CD14-positive monocyte (primary cell): Measurements from ENCODE around the gene RNF222. TPM values are rescaled to one million over a fixed set of nuclear protein-coding genes. Genes with fewer than 3 reads are reported as not detected.

Source experiments
- DNase-seq, 3 donors: peaks; one replicate each; pipeline ENCODE4 v3.0.0-alpha.2; 2011 to 2022
- H2AFZ ChIP-seq: 2 replicates; pipeline ENCODE4 v1.6.0; 2012; ENCODE audit warnings: mild to moderate bottlenecking, low read depth, low read length, inconsistent platforms; ENCODE audit not compliant: insufficient read depth, poor library complexity, severe bottlenecking
- H3K27ac ChIP-seq, 2 donors: 1 replicate in 1 of 2; 2 replicates in 1 of 2; pipeline ENCODE4 v1.5.1; 2012 to 2013; ENCODE audit warnings: low read length in 2 of 2, control low read depth in 1 of 2, inconsistent platforms in 1 of 2, low read depth in 1 of 2, mild to moderate bottlenecking in 1 of 2
- H3K27me3 ChIP-seq, 2 donors: one replicate each; pipeline versions ENCODE4 v1.6.0 to v1.6.1; 2011 to 2013; ENCODE audit warnings: low read length in 2 of 2; ENCODE audit not compliant: control insufficient read depth in 2 of 2, insufficient read depth in 2 of 2
- H3K36me3 ChIP-seq, 2 donors: replicated peaks in 1 of 2; 1 replicate in 1 of 2; 2 replicates in 1 of 2; pipeline versions ENCODE4 v1.5.1 to v1.6.1; 2012 to 2013; ENCODE audit warnings: low read length in 2 of 2, control low read depth in 1 of 2, inconsistent platforms in 1 of 2, mild to moderate bottlenecking in 1 of 2; ENCODE audit not compliant: insufficient read depth in 2 of 2, control insufficient read depth in 1 of 2
- H3K4me1 ChIP-seq, 2 donors: 1 replicate in 1 of 2; 2 replicates in 1 of 2; pipeline versions ENCODE4 v1.5.1 to v1.6.1; 2012 to 2013; ENCODE audit warnings: low read length in 2 of 2, control low read depth in 1 of 2, inconsistent platforms in 1 of 2, mild to moderate bottlenecking in 1 of 2, moderate library complexity in 1 of 2; ENCODE audit not compliant: insufficient read depth in 2 of 2, control insufficient read depth in 1 of 2
- H3K4me2 ChIP-seq: replicated peaks from 2 replicates; pipeline ENCODE3; 2012; ENCODE audit warnings: low read length, moderate library complexity, mild to moderate bottlenecking; ENCODE audit not compliant: poor library complexity, severe bottlenecking; ENCODE audit errors: extremely low read depth
- H3K4me3 ChIP-seq, 3 experiments: fragments of 200-600 bp in 1 of 3; sonication (generic) in 1 of 3; replicated peaks in 1 of 3; 1 replicate in 2 of 3; 2 replicates in 1 of 3; pipeline ENCODE4 v1.5.1; 2011 to 2013; ENCODE audit warnings: low read length in 3 of 3, mild to moderate bottlenecking in 3 of 3, control low read depth in 2 of 3, low read depth in 2 of 3, inconsistent platforms in 1 of 3, moderate library complexity in 1 of 3
- H3K79me2 ChIP-seq: 2 replicates; pipeline ENCODE4 v1.6.0; 2012; ENCODE audit warnings: mild to moderate bottlenecking, control low read depth, inconsistent platforms, low read length, moderate library complexity; ENCODE audit not compliant: insufficient read depth
- H3K9ac ChIP-seq: 2 replicates; pipeline ENCODE4 v1.6.0; 2017; ENCODE audit warnings: low read length, mild to moderate bottlenecking; ENCODE audit not compliant: insufficient read depth, poor library complexity, severe bottlenecking
- H3K9me3 ChIP-seq, 2 donors: replicated peaks in 1 of 2; 1 replicate in 1 of 2; 2 replicates in 1 of 2; pipeline versions ENCODE4 v1.5.1 to v1.6.1; 2012 to 2013; ENCODE audit warnings: low read length in 2 of 2, control low read depth in 1 of 2; ENCODE audit not compliant: control insufficient read depth in 1 of 2, insufficient read depth in 1 of 2
- H4K20me1 ChIP-seq: 2 replicates; pipeline ENCODE4 v1.6.0; 2012; ENCODE audit warnings: mild to moderate bottlenecking, low read length, control low read depth, moderate library complexity; ENCODE audit not compliant: insufficient read depth
- H3K27ac Mint-ChIP-seq, 7 donors: one replicate each; pipeline ENCODE4 v1.8.0; 2020; ENCODE audit warnings: mild to moderate bottlenecking in 7 of 7, mixed read lengths in 7 of 7, moderate library complexity in 6 of 7, inconsistent platforms in 2 of 7
- H3K27me3 Mint-ChIP-seq, 3 donors: one replicate each; pipeline ENCODE4 v1.8.0; 2021 to 2022; ENCODE audit warnings: low read depth in 3 of 3, mild to moderate bottlenecking in 3 of 3, mixed read lengths in 3 of 3, moderate library complexity in 3 of 3, inconsistent platforms in 1 of 3
- H3K36me3 Mint-ChIP-seq, 2 donors: one replicate each; pipeline ENCODE4 v1.8.0; 2020; ENCODE audit warnings: mixed read lengths in 2 of 2, inconsistent platforms in 1 of 2, mild to moderate bottlenecking in 1 of 2
- H3K4me1 Mint-ChIP-seq: one replicate; pipeline ENCODE4 v1.8.0; 2020; ENCODE audit warnings: mild to moderate bottlenecking, mixed read lengths
- H3K4me3 Mint-ChIP-seq, 2 donors: one replicate each; pipeline ENCODE4 v1.8.0; 2020; ENCODE audit warnings: mild to moderate bottlenecking in 2 of 2, mixed read lengths in 2 of 2, moderate library complexity in 1 of 2
- H3K9me3 Mint-ChIP-seq, 7 donors: one replicate each; pipeline ENCODE4 v1.8.0; 2020 to 2022; ENCODE audit warnings: mixed read lengths in 7 of 7, mild to moderate bottlenecking in 6 of 7, moderate library complexity in 6 of 7, inconsistent platforms in 2 of 7
- CTCF ChIP-seq: fragments of 200-600 bp; IDR thresholded peaks from one replicate; pipeline ENCODE4 v1.8.0; 2022; ENCODE audit warnings: antibody characterized with exemption, mild to moderate bottlenecking
- WGBS: methylation state at CpG from one replicate; pipeline ENCODE4 v1.1.5; 2013; ENCODE audit warnings: missing lambda C conversion rate; ENCODE audit not compliant: insufficient coverage; 5-methylcytosine and 5-hydroxymethylcytosine counted together
- intact Hi-C, 2 donors: fragments of 100-400 bp; cut with micrococcal nuclease; formaldehyde crosslinking; loops; one replicate each; pipeline versions ENCODE4 v1.15.0 to v1.15.1; 2023
- polyA plus RNA-seq, 3 donors: library from polyadenylated mRNA; depleted of rRNA in 1 of 3; unstranded in 2 of 3; stranded (reverse) in 1 of 3; fragments of 300-500 nt in 2 of 3; fragments of >200 nt in 1 of 3; fragmentation: Illumina TruSeq in 2 of 3; gene quantifications; 1 replicate in 2 of 3; 2 replicates in 1 of 3; pipeline ENCODE4 v1.2.3, GENCODE V29; 2012 to 2021

Gene RNF222
- polyA plus RNA-seq, 3 donors: not detected

GRCh38 chr17:8377422-8377821 is 20.2 kb downstream of the RNF222 start:
- peaks cover 31 to 40% of the 10 kb centered on the region in 2 donors for H3K4me1 ChIP-seq
- no peak overlapping the region for H3K4me2 ChIP-seq
- DNase-seq: no peak
- no peaks in the 10 kb centered on the region for H3K9me3 ChIP-seq
- no peak overlapping the region for H3K9ac ChIP-seq
- peak overlapping the region in 6 of 7 donors; percentile 19 to 91 (median 80) for H3K27ac Mint-ChIP-seq
- H3K27ac ChIP-seq: peak overlapping the region in 1 of 2 donors; percentile 78
- no peak overlapping the region for H3K4me3 ChIP-seq
- peaks cover 32% of the 10 kb centered on the region for H3K4me1 Mint-ChIP-seq
- H3K27me3 ChIP-seq: no peaks in the 10 kb centered on the region
- no peak for TF ChIP-seq CTCF
- no peak overlapping the region for H3K4me3 Mint-ChIP-seq
- H2AFZ ChIP-seq: no peak overlapping the region
- intact Hi-C loops: no loop called here
- WGBS: no CpG with 5 or more reads among the region's 4 CpGs
- H3K79me2 ChIP-seq: peaks cover 45% of the 10 kb centered on the region
- H3K36me3 ChIP-seq: peaks cover 44 to 48% of the 10 kb centered on the region in 2 donors
- H4K20me1 ChIP-seq: peaks cover 54% of the 10 kb centered on the region
- no peaks in the 10 kb centered on the region for H3K9me3 Mint-ChIP-seq
- peaks cover 0 to 2% (median 0%) of the 10 kb centered on the region in 3 donors for H3K27me3 Mint-ChIP-seq
- H3K36me3 Mint-ChIP-seq: peaks cover 45 to 54% of the 10 kb centered on the region in 2 donors

- intact Hi-C loops: no loop called here
- peaks cover 0 to 2% (median 0%) of the 10 kb centered on the region in 3 donors for H3K27me3 Mint-ChIP-seq
- Histone ChIP-seq H2AFZ (peak within 1 kb of the TSS; percentile 86), H3K4me2 (peak within 1 kb of the TSS; percentile 79), H3K36me3 (peaks cover 43 to 45% of the 10 kb centered on the region in 2 donors), H3K4me1 (peaks cover 23 to 30% of the 10 kb centered on the region in 2 donors), H3K79me2 (peaks cover 35% of the 10 kb centered on the region), H3K27ac (peak within 1 kb of the TSS; percentile 54 to 78), H4K20me1 (peaks cover 46% of the 10 kb centered on the region), H3K4me3 (peak within 1 kb of the TSS; percentile 67 to 87 (median 85)), H3K9me3 (no peaks in the 10 kb centered on the region), H3K27me3 (no peaks in the 10 kb centered on the region), H3K9ac (peak within 1 kb of the TSS; percentile 73)
- H3K36me3 Mint-ChIP-seq: peaks cover 44 to 48% of the 10 kb centered on the region in 2 donors
- TF ChIP-seq CTCF: peak; percentile 80
- no peaks in the 10 kb centered on the region for H3K9me3 Mint-ChIP-seq
- 2% methylated on average over 39 of the region's 41 CpGs for WGBS
- H3K4me1 Mint-ChIP-seq: peaks cover 27% of the 10 kb centered on the region
- DNase-seq: peak; percentile 77 to 82 (median 78)
- H3K27ac Mint-ChIP-seq: peak within 1 kb of the TSS; percentile 86 to 94 (median 90)
- H3K4me3 Mint-ChIP-seq: peak within 1 kb of the TSS; percentile 91 to 92
These were observed 21.2 kb downstream of the RNF222 start, which contains the start of gene KRABD2 for GRCh38 chr17:8376271-8377067. KRABD2 (minus strand) TSS chr17:8376704.
